ENCODE data around the gene LMBRD1.

LMBRD1 gene

DNA sequence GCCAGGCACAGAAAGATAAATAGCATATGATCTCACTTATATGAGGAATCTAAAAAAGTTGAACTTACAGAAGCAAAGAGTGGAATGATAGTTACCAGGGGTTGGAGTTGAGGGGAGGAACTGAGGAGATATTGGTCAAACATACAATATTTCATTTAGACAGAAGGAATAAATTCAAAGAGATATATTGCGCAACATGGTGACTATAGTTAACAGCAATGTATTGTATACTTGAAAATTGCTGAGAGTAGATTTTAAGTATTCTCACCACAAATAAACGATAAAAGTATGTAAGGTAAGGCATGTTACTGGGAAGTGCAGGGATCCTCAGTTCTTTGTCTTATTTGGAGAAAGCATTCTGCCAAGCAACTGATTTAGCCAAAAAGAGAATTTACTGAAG is 171.9 kb downstream of the LMBRD1 start:
- Histone ChIP-seq H3K4me2 (no peak overlapping the region), H2AFZ (ENCODE audit: low read depth) (no peak overlapping the region), H3K79me2 (ENCODE audit: insufficient read depth, low read depth) (no peaks in the 10 kb centered on the region), H3K4me3 (IDR thresholded peaks at IDR 0.05; ENCODE audit: insufficient read depth, low read depth, low read length) (no peak overlapping the region), H3K27me3 (ENCODE audit: insufficient read depth, low read depth) (no peaks in the 10 kb centered on the region), H3K4me1 (ENCODE audit: low read depth, poor library complexity, severe bottlenecking) (peaks cover 5% of the 10 kb centered on the region), H3K9ac (no peak overlapping the region), H3K27ac (no peak overlapping the region), H4K20me1 (ENCODE audit: insufficient read depth) (no peaks in the 10 kb centered on the region), H3K36me3 (ENCODE audit: insufficient read depth) (no peaks in the 10 kb centered on the region)
- TF ChIP-seq CTCF (conservative IDR thresholded peaks at IDR 0.05; ENCODE audit: low read depth, low read length) = no peak
